HepG2 (cell line): ENCODE measurements around the gene SHISA9. TPM values are rescaled to one million over a fixed set of nuclear protein-coding genes. Genes with fewer than 3 reads are reported as not detected.

ENCODE experiments used
- ATAC-seq: fragments of 200-7000 bp; cut with Tn5 transposase; 3 replicates; pipeline ENCODE4 v1.9.1; 2020; ENCODE audit warnings: mild to moderate bottlenecking, moderate library complexity
- BruUV-seq: library from RNA; stranded (reverse); fragments of 400-500 nt; replicated peaks from 2 replicates; lab custom pipeline; 2021; lab: Mats Ljungman, UMichigan
- CTCF ChIA-PET: fragments of 300-600 bp; formaldehyde crosslinking; extraction: SDS; loops from one replicate; lab custom pipeline; 2021; ENCODE audit warnings: low total read pairs, inconsistent platforms, low intra/inter-chr PET ratio; lab: Yijun Ruan, JAX
- POLR2A ChIA-PET: fragments of 350-600 bp; sonication (Branson Sonifier 250); formaldehyde crosslinking; loops from one replicate; lab custom pipeline; 2020; ENCODE audit warnings: antibody characterized with exemption, inconsistent platforms; lab: Yijun Ruan, JAX
- DNase-seq: peaks from one replicate; pipeline ENCODE4 v3.0.0-alpha.2; 2015; ENCODE audit warnings: low spot score
- FAIRE-seq: peaks from 3 replicates; lab custom pipeline; 2011; peaks lifted over from hg19 to GRCh38; lab: Jason Lieb, UNC
- H2AFZ ChIP-seq: one replicate; pipeline ENCODE4 v1.6.1; 2011; ENCODE audit warnings: low read length, inconsistent platforms
- H3K27ac ChIP-seq: fragments of 300-600 bp; 3 replicates; pipeline ENCODE4 v1.8.0; 2011; ENCODE audit warnings: mixed run types, mild to moderate bottlenecking, mixed read lengths, low read length, inconsistent platforms; ENCODE audit not compliant: insufficient read depth; ENCODE audit errors: extremely low read length
- H3K27me3 ChIP-seq, 2 experiments: fragments of 200-600 bp in 1 of 2; 2 replicates in 1 of 2; 3 replicates in 1 of 2; pipeline versions ENCODE4 v1.6.0 to v1.8.0; 2011; ENCODE audit warnings: low read length in 2 of 2, mild to moderate bottlenecking in 2 of 2, moderate library complexity in 2 of 2, inconsistent platforms in 1 of 2; ENCODE audit not compliant: insufficient read depth in 2 of 2, control insufficient read depth in 1 of 2
- H3K36me3 ChIP-seq, 2 experiments: fragments of 200-600 bp in 1 of 2; replicated peaks in 1 of 2; 2 replicates in 1 of 2; 3 replicates in 1 of 2; pipeline versions ENCODE4 v1.5.1 to v1.8.0; 2011; ENCODE audit warnings: low read length in 2 of 2, inconsistent platforms in 1 of 2; ENCODE audit not compliant: insufficient read depth in 2 of 2, control insufficient read depth in 1 of 2
- H3K4me1 ChIP-seq: 2 replicates; pipeline ENCODE4 v1.5.1; 2012; ENCODE audit warnings: low read length, inconsistent platforms; ENCODE audit not compliant: insufficient read depth
- H3K4me2 ChIP-seq: 2 replicates; pipeline ENCODE4 v1.6.0; 2011; ENCODE audit warnings: low read depth, low read length, inconsistent platforms
- H3K4me3 ChIP-seq, 3 experiments: fragments of 200-600 bp in 1 of 3; sonication (generic), shearing (Covaris generic) in 1 of 3; replicated peaks in 1 of 3; 2 replicates each; pipeline ENCODE4 v1.5.1; 2011 to 2016; ENCODE audit warnings: low read length in 3 of 3, inconsistent platforms in 2 of 3, low read depth in 2 of 3, mild to moderate bottlenecking in 2 of 3, control low read depth in 1 of 3, mixed read lengths in 1 of 3; ENCODE audit not compliant: insufficient read depth in 1 of 3
- H3K79me2 ChIP-seq: one replicate; pipeline ENCODE4 v1.6.1; 2011; ENCODE audit warnings: low read length, inconsistent platforms; ENCODE audit not compliant: insufficient read depth
- H3K9ac ChIP-seq: 2 replicates; pipeline ENCODE4 v1.6.0; 2011; ENCODE audit warnings: mild to moderate bottlenecking, low read depth, low read length, inconsistent platforms; ENCODE audit not compliant: insufficient read depth
- H3K9me3 ChIP-seq: 2 replicates; pipeline ENCODE4 v1.5.1; 2012; ENCODE audit warnings: mild to moderate bottlenecking, low read length
- H4K20me1 ChIP-seq: 2 replicates; pipeline ENCODE4 v1.6.0; 2011; ENCODE audit warnings: inconsistent platforms, mild to moderate bottlenecking, low read length, moderate library complexity; ENCODE audit not compliant: insufficient read depth
- NFKBIZ ChIP-seq: IDR thresholded peaks from 2 replicates; pipeline ENCODE4 v1.6.1; 2018; ENCODE audit warnings: missing genetic modification reagents, missing compliant biosample characterization
- PCBP1 ChIP-seq: fragments of 200-400 bp; formaldehyde crosslinking; IDR thresholded peaks from 2 replicates; pipeline ENCODE4 v1.6.1; 2017; ENCODE audit warnings: mild to moderate bottlenecking, low read depth, low read length, borderline replicate concordance
- SAP130 ChIP-seq: IDR thresholded peaks from 2 replicates; pipeline ENCODE4 v1.6.1; 2016; ENCODE audit warnings: low read depth
- ZBTB3 ChIP-seq: sonication (generic); formaldehyde crosslinking; IDR thresholded peaks from 2 replicates; pipeline ENCODE4 v1.4.0; 2020; ENCODE audit warnings: low read depth, mild to moderate bottlenecking, moderate library complexity, missing genetic modification reagents, borderline replicate concordance
- ZC3H13 ChIP-seq: sonication (generic); formaldehyde crosslinking; IDR thresholded peaks from 2 replicates; pipeline ENCODE4 v1.8.1; 2023; ENCODE audit warnings: mild to moderate bottlenecking, missing genetic modification reagents, moderate library complexity
- ZNF121 ChIP-seq: sonication (generic); formaldehyde crosslinking; IDR thresholded peaks from 2 replicates; pipeline ENCODE4 v1.5.0; 2020; ENCODE audit warnings: mild to moderate bottlenecking, missing genetic modification reagents
- ZNF33B ChIP-seq: sonication (generic); formaldehyde crosslinking; IDR thresholded peaks from 2 replicates; pipeline ENCODE4 v1.5.1; 2020; ENCODE audit warnings: mild to moderate bottlenecking, missing genetic modification reagents
- ZNF430 ChIP-seq: sonication (generic); formaldehyde crosslinking; IDR thresholded peaks from 2 replicates; pipeline ENCODE4 v1.9.0; 2021; ENCODE audit warnings: mild to moderate bottlenecking, missing genetic modification reagents
- ZNF530 ChIP-seq: sonication (generic); formaldehyde crosslinking; IDR thresholded peaks from 2 replicates; pipeline ENCODE4 v1.5.0; 2020; ENCODE audit warnings: low read depth, mild to moderate bottlenecking, missing genetic modification reagents
- ZNF546 ChIP-seq: sonication (generic); formaldehyde crosslinking; conservative IDR thresholded peaks from 2 replicates; pipeline ENCODE4 v1.8.1; 2023; ENCODE audit warnings: mild to moderate bottlenecking, missing genetic modification reagents
- WGBS: methylation state at CpG from one replicate; pipeline ENCODE4 v1.1.6; 2017; ENCODE audit warnings: low lambda C conversion rate; 5-methylcytosine and 5-hydroxymethylcytosine counted together
- in situ Hi-C: cut with HindIII; loops from 2 replicates; pipeline ENCODE4 v1.10.0; 2017; ENCODE audit warnings: low pct_unique_long_range_greater_than_20kb; ENCODE audit not compliant: extremely low pct_ligation_motif_present
- intact Hi-C: fragments of 100-400 bp; cut with micrococcal nuclease; formaldehyde crosslinking; loops from one replicate; pipeline ENCODE4 v1.10.0; 2022; ENCODE audit not compliant: unreplicated experiment
- polyA plus RNA-seq, 8 experiments: library from polyadenylated mRNA; depleted of rRNA in 3 of 8; stranded (reverse) in 7 of 8; unstranded in 1 of 8; fragments of >200 nt; fragmentation: Illumina TruSeq in 4 of 8; extraction: Trizol in 4 of 8; gene quantifications; 2 replicates each; pipeline versions ENCODE4 v1.2.1 to v1.2.3, GENCODE V29; 2011 to 2016; ENCODE audit warnings: low read depth in 4 of 8, missing spikeins in 1 of 8, mixed read lengths in 1 of 8; ENCODE audit not compliant: insufficient read depth in 1 of 8
- total RNA-seq, 5 experiments: library from RNA; depleted of rRNA; stranded (reverse); fragments of >200 nt; fragmentation: Illumina TruSeq; extraction: Trizol; gene quantifications; 2 replicates each; pipeline ENCODE4 v1.2.3, GENCODE V29; 2016; ENCODE audit warnings: low read depth in 1 of 5
- TF ChIP-seq, protein P1 (sequence below): sonication (generic); formaldehyde crosslinking; IDR thresholded peaks from 2 replicates; pipeline ENCODE4 v1.5.0; 2020; ENCODE audit warnings: mild to moderate bottlenecking, missing genetic modification reagents
- TF ChIP-seq, protein P2 (sequence below): sonication (generic); formaldehyde crosslinking; conservative IDR thresholded peaks from 2 replicates; pipeline ENCODE4 v1.5.0; 2020; ENCODE audit warnings: missing genetic modification reagents

Gene SHISA9
- total and polyA plus RNA-seq, 2 of the 13 experiments (the other 11 are each of a cell fraction or from before 2014, with no cell fraction given) = 0.01 TPM; not detected in 1

DNA sequence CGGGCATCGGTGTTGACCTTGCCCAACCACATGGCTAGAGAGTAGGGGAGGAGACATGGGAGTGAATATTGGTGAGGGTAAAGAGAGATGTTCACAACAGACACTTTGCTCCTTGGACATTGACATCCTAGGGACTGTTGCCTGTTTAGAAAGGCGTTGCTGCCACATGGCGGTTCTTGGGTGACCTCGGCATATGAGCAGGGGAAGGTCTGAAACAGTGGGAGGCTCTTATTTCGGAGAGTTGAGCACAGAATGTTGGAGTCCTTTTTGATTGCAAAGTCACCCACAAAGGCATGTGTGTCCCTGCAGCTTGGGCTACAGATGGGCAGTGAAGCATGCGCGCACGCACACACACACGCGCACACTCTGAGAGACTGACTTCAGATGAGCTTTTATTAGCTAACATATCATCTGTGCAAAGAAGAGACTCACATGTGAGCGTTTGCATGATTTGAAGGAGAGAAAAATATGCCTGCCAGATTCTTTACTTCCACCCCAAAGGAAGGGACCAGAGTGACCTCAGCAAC is 104.4 kb downstream of the SHISA9 start:
- POLR2A ChIA-PET = no interaction called here
- 34% methylated on average over 12 of the region's 12 CpGs for WGBS
- H4K20me1 ChIP-seq = no peaks in the 10 kb centered on the region

More for the DNA sequence above, 104.4 kb downstream of the SHISA9 start:
- intact Hi-C loops (no loop called here), in situ Hi-C loops (no loop called here)
- Histone ChIP-seq H3K27me3 (peaks cover 2 to 17% of the 10 kb centered on the region in 2 experiments; a peak in 4 of 5 replicates), H3K9ac (no peak overlapping the region), H2AFZ (no peak overlapping the region), H3K4me1 (no peaks in the 10 kb centered on the region), H3K9me3 (no peaks in the 10 kb centered on the region), H3K4me3 (no peak overlapping the region), H3K79me2 (no peaks in the 10 kb centered on the region), H3K27ac (no peak overlapping the region), H3K36me3 (no peaks in the 10 kb centered on the region), H3K4me2 (no peak overlapping the region)
- BruUV-seq = no TSS peak
- TF ChIP-seq, protein P1, sequence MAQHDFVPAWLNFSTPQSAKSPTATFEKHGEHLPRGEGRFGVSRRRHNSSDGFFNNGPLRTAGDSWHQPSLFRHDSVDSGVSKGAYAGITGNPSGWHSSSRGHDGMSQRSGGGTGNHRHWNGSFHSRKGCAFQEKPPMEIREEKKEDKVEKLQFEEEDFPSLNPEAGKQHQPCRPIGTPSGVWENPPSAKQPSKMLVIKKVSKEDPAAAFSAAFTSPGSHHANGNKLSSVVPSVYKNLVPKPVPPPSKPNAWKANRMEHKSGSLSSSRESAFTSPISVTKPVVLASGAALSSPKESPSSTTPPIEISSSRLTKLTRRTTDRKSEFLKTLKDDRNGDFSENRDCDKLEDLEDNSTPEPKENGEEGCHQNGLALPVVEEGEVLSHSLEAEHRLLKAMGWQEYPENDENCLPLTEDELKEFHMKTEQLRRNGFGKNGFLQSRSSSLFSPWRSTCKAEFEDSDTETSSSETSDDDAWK (CRISPR knock-in tag) = no peak
- TF ChIP-seq ZNF546 (CRISPR knock-in tag) = no peak
- no peak for TF ChIP-seq ZNF121 (CRISPR knock-in tag)
- TF ChIP-seq PCBP1 = no peak
- TF ChIP-seq ZC3H13 (CRISPR knock-in tag) = no peak
- no peak for TF ChIP-seq ZBTB3 (CRISPR knock-in tag)
- no peak for TF ChIP-seq ZNF430 (CRISPR knock-in tag)
- no peak for TF ChIP-seq NFKBIZ (CRISPR knock-in tag)
- TF ChIP-seq, protein P2, sequence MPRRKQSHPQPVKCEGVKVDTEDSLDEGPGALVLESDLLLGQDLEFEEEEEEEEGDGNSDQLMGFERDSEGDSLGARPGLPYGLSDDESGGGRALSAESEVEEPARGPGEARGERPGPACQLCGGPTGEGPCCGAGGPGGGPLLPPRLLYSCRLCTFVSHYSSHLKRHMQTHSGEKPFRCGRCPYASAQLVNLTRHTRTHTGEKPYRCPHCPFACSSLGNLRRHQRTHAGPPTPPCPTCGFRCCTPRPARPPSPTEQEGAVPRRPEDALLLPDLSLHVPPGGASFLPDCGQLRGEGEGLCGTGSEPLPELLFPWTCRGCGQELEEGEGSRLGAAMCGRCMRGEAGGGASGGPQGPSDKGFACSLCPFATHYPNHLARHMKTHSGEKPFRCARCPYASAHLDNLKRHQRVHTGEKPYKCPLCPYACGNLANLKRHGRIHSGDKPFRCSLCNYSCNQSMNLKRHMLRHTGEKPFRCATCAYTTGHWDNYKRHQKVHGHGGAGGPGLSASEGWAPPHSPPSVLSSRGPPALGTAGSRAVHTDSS (CRISPR knock-in tag) = no peak
- no peak for TF ChIP-seq SAP130 (CRISPR knock-in tag)
- TF ChIP-seq ZNF33B (CRISPR knock-in tag) = no peak
- no peak for TF ChIP-seq ZNF530 (CRISPR knock-in tag)
- no peak for FAIRE-seq
- no peak for DNase-seq
- CTCF ChIA-PET = no interaction called here
- ATAC-seq = no peak
